K562 (cell line): Measurements from ENCODE around the gene AIFM1. TPM values are rescaled to one million over a fixed set of nuclear protein-coding genes. Genes with fewer than 3 reads are reported as not detected.

Source experiments
- AFF4 ChIP-seq: sonication (generic); formaldehyde crosslinking; IDR thresholded peaks from 2 replicates; pipeline ENCODE4 v1.8.0; 2023; ENCODE audit warnings: mild to moderate bottlenecking, missing genetic modification reagents
- ASH1L ChIP-seq: fragments of 450-650 bp; IDR thresholded peaks from 2 replicates; pipeline ENCODE4 v1.6.1; 2018; ENCODE audit warnings: borderline replicate concordance, mild to moderate bottlenecking, low read depth; ENCODE audit not compliant: partially characterized antibody
- CBFA2T3 ChIP-seq: fragments of 450-650 bp; IDR thresholded peaks from 2 replicates; pipeline ENCODE4 v1.6.1; 2017
- CHCHD3 ChIP-seq: fragments of 250-450 bp; sonication (Bioruptor Pico); IDR thresholded peaks from 2 replicates; pipeline ENCODE4 v2.1.2; 2022; ENCODE audit warnings: mild to moderate bottlenecking
- DEAF1 ChIP-seq: fragments of 450-650 bp; formaldehyde crosslinking; IDR thresholded peaks from 2 replicates; pipeline ENCODE4 v1.4.0; 2020; ENCODE audit warnings: mild to moderate bottlenecking, moderate library complexity
- E2F5 ChIP-seq: sonication (generic); formaldehyde crosslinking; IDR thresholded peaks from 2 replicates; pipeline ENCODE4 v1.8.0; 2022; ENCODE audit warnings: mild to moderate bottlenecking, missing genetic modification reagents
- IRF1 ChIP-seq: sonication (generic); formaldehyde crosslinking; IDR thresholded peaks from 2 replicates; pipeline ENCODE4 v1.8.0; 2022; ENCODE audit warnings: missing genetic modification reagents, mild to moderate bottlenecking, borderline replicate concordance
- MAX ChIP-seq: sonication (generic); formaldehyde crosslinking; IDR thresholded peaks from 2 replicates; pipeline ENCODE4 v1.9.0; 2022; ENCODE audit warnings: mild to moderate bottlenecking, missing genetic modification reagents
- POU5F1 ChIP-seq: fragments of 150-350 bp; IDR thresholded peaks from 2 replicates; pipeline ENCODE4 v1.6.1; 2014; ENCODE audit warnings: borderline replicate concordance, low read length, low read depth, mild to moderate bottlenecking; ENCODE audit not compliant: partially characterized antibody
- RAD21 ChIP-seq, 2 experiments: fragments of 250-450 bp in 1 of 2; fragments of 450-650 bp in 1 of 2; sonication (Bioruptor Pico) in 1 of 2; formaldehyde crosslinking in 1 of 2; IDR thresholded peaks in 1 of 2; conservative IDR thresholded peaks in 1 of 2; 2 replicates each; pipeline versions ENCODE4 v1.4.0 to v1.8.0; 2020 to 2022; ENCODE audit warnings: mild to moderate bottlenecking in 2 of 2, moderate library complexity in 1 of 2
- SRSF1 ChIP-seq: fragments of 200-400 bp; formaldehyde crosslinking; IDR thresholded peaks from 2 replicates; pipeline ENCODE4 v1.6.1; 2017; ENCODE audit warnings: mild to moderate bottlenecking, low read depth, low read length, moderate library complexity
- TEAD2 ChIP-seq: fragments of 450-650 bp; IDR thresholded peaks from 2 replicates; pipeline ENCODE4 v1.6.1; 2016; ENCODE audit warnings: missing genetic modification characterization, control low read depth, missing compliant biosample characterization
- ZNF184 ChIP-seq: sonication (generic); formaldehyde crosslinking; IDR thresholded peaks from 2 replicates; pipeline ENCODE4 v1.5.0; 2020; ENCODE audit warnings: missing genetic modification reagents
- ZNF589 ChIP-seq: fragments of 200-800 bp; sonication (Bioruptor generic); IDR thresholded peaks from 2 replicates; pipeline ENCODE4 v1.6.1; 2016; ENCODE audit warnings: low read depth, missing genetic modification characterization, missing compliant biosample characterization
- ZNF639 ChIP-seq, 2 experiments: fragments of 200-800 bp in 1 of 2; sonication (Bioruptor generic) in 1 of 2; sonication (generic) in 1 of 2; formaldehyde crosslinking in 1 of 2; IDR thresholded peaks in 1 of 2; conservative IDR thresholded peaks in 1 of 2; 2 replicates each; pipeline versions ENCODE4 v1.5.0 to v1.6.1; 2016 to 2020; ENCODE audit warnings: missing compliant biosample characterization in 1 of 2, missing genetic modification characterization in 1 of 2, missing genetic modification reagents in 1 of 2
- polyA plus RNA-seq, 8 experiments: library from polyadenylated mRNA; depleted of rRNA in 4 of 8; stranded (reverse) in 5 of 8; unstranded in 3 of 8; fragments of >200 nt; fragmentation: Nextera tagmentation in 2 of 8; fragmentation: Illumina TruSeq in 1 of 8; extraction: Ambion mirVana in 2 of 8; extraction: Trizol in 1 of 8; gene quantifications; 2 replicates each; pipeline versions ENCODE4 v1.2.1 to v1.2.3, GENCODE V29; 2011 to 2014; ENCODE audit warnings: inconsistent platforms in 1 of 8, missing spikeins in 1 of 8
- total RNA-seq, 7 experiments: library from RNA; depleted of rRNA in 6 of 7; stranded (reverse); fragments of >200 nt in 6 of 7; fragmentation: Illumina TruSeq in 2 of 7; extraction: Trizol in 2 of 7; gene quantifications; 2 replicates each; pipeline versions ENCODE4 v1.2.1 to v1.2.3, GENCODE V29; 2011 to 2021; ENCODE audit warnings: low replicate concordance in 1 of 7

Gene AIFM1
- total and polyA plus RNA-seq, 9 of the 15 experiments (the other 6 are each of a cell fraction or from before 2014, with no cell fraction given): 51.0 to 117 (median 91.2) TPM

- no peak for TF ChIP-seq RAD21 (CRISPR knock-in tag; conservative IDR thresholded peaks at IDR 0.05 in 1 of 2, IDR thresholded peaks at IDR 0.05 in 1 of 2)
- no peak for TF ChIP-seq E2F5 (CRISPR knock-in tag)
- TF ChIP-seq POU5F1: no peak
- no peak for TF ChIP-seq IRF1
- TF ChIP-seq ZNF184 (CRISPR knock-in tag): no peak
- no peak for TF ChIP-seq MAX
- no peak for TF ChIP-seq TEAD2 (tag)
- TF ChIP-seq CHCHD3: no peak
- no peak for TF ChIP-seq DEAF1 (CRISPR knock-in tag)
- no peak for TF ChIP-seq ASH1L
- no peak for TF ChIP-seq AFF4 (CRISPR knock-in tag)
- peak in 1 of 2 experiments; percentile 86; a peak in 2 of 4 replicates for TF ChIP-seq ZNF639 (CRISPR knock-in tag; conservative IDR thresholded peaks at IDR 0.05 in 1 of 2, IDR thresholded peaks at IDR 0.05 in 1 of 2)
- TF ChIP-seq SRSF1: no peak
- peak; percentile 100 for TF ChIP-seq CBFA2T3
- TF ChIP-seq ZNF589: peak; percentile 89
Measured at GRCh38 chrX:130179579-130180215, 14.1 kb upstream of the AIFM1 start (continued).
